Pancreas (tissue), 10 donors: ENCODE results near the gene AGXT2. TPM values are rescaled to one million over a fixed set of nuclear protein-coding genes. Genes with fewer than 3 reads are reported as not detected.

Experiments used
- ATAC-seq, 4 donors: fragments of 200-7000 bp; cut with Tn5 transposase; one replicate each; pipeline versions ENCODE4 v1.8.0 to v1.9.1; 2020; ENCODE audit warnings: mild to moderate bottlenecking in 4 of 4, moderate library complexity in 4 of 4
- DNase-seq, 6 donors: peaks; one replicate each; pipeline ENCODE4 v3.0.0-alpha.2; 2020
- FAIRE-seq: peaks from 2 replicates; lab custom pipeline; 2012; peaks lifted over from hg19 to GRCh38; lab: Jason Lieb, UNC
- H3K27ac ChIP-seq, 4 donors: fragments of 200-600 bp; sonication (generic); 1 replicate in 3 of 4; 2 replicates in 1 of 4; pipeline versions ENCODE4 v1.5.0 to v1.8.0; 2020
- H3K27me3 ChIP-seq, 4 donors: fragments of 200-600 bp; one replicate each; pipeline ENCODE4 v1.8.0; 2021
- H3K36me3 ChIP-seq, 3 donors: fragments of 200-600 bp; sonication (generic) in 1 of 3; one replicate each; pipeline versions ENCODE4 v1.5.0 to v1.8.0; 2020 to 2021
- H3K4me1 ChIP-seq, 3 donors: fragments of 200-600 bp; one replicate each; pipeline ENCODE4 v1.8.0; 2021
- H3K4me3 ChIP-seq, 4 donors: fragments of 200-600 bp; sonication (generic) in 2 of 4; one replicate each; pipeline versions ENCODE4 v1.5.0 to v1.8.0; 2020 to 2021
- H3K9me3 ChIP-seq, 4 donors: fragments of 200-600 bp; one replicate each; pipeline ENCODE4 v1.8.0; 2021
- WGBS, 2 donors: extraction: QIAGEN DNeasy Blood & Tissue Kit; methylation state at CpG; one replicate each; pipeline ENCODE4 v1.1.7; 2013; 5-methylcytosine and 5-hydroxymethylcytosine counted together
- intact Hi-C, 3 donors: fragments of 100-400 bp; cut with DNase I; formaldehyde crosslinking; loops; one replicate each; pipeline versions ENCODE4 v1.11.1 to v1.14.2; 2022
- polyA plus RNA-seq, 2 donors: library from polyadenylated mRNA; stranded (reverse); fragments of 200-250 nt; gene quantifications; one replicate each; pipeline ENCODE4 v1.2.3, GENCODE V29; 2013
- total RNA-seq, 6 donors: library from RNA; stranded (reverse); fragmentation: NEBNext Ultra II Directional in 4 of 6; extraction: Animal tissue kit (Norgen Biotek cat#: 25700) in 4 of 6; gene quantifications; one replicate each; pipeline versions ENCODE4 v1.2.1 to v1.2.4, GENCODE V29; 2021 to 2023
- TF ChIP-seq, protein P1 (sequence below), 4 donors: fragments of 200-600 bp; sonication (generic) in 3 of 4; IDR thresholded peaks; one replicate each; pipeline versions ENCODE4 v1.5.0 to v1.8.0; 2021; ENCODE audit warnings: antibody characterized with exemption in 4 of 4
- donor health status: healthy with polysubstance abuse.
- donor health status: DM: no; HTN: no; CAD: no; lungs with moderate emphysema.
- donor health status: DM: no; HTN: no; CAD: no.
- donor health status: control.
- donor health status: control.
- donor health status: Bipolar disorder and iron deficiency.
- donor health status: DM: yes; HTN: yes; CAD: no.
- donor health status: DM: no; HTN: no; CAD: no.
- donor health status: DM: no; HTN: no; CAD: no.
- donor health status: DM: yes; HTN: yes; CAD: no.

AGXT2 gene
- total and polyA plus RNA-seq, 8 donors, result not detected

- H3K4me1 ChIP-seq, result no peaks in the 10 kb centered on the region
- no peaks in the 10 kb centered on the region for H3K27me3 ChIP-seq
- DNase-seq (no peak), FAIRE-seq (no peak), ATAC-seq (no peak)
- no peaks in the 10 kb centered on the region for H3K9me3 ChIP-seq
- H3K27ac ChIP-seq, result no peak overlapping the region
- TF ChIP-seq, protein P1, sequence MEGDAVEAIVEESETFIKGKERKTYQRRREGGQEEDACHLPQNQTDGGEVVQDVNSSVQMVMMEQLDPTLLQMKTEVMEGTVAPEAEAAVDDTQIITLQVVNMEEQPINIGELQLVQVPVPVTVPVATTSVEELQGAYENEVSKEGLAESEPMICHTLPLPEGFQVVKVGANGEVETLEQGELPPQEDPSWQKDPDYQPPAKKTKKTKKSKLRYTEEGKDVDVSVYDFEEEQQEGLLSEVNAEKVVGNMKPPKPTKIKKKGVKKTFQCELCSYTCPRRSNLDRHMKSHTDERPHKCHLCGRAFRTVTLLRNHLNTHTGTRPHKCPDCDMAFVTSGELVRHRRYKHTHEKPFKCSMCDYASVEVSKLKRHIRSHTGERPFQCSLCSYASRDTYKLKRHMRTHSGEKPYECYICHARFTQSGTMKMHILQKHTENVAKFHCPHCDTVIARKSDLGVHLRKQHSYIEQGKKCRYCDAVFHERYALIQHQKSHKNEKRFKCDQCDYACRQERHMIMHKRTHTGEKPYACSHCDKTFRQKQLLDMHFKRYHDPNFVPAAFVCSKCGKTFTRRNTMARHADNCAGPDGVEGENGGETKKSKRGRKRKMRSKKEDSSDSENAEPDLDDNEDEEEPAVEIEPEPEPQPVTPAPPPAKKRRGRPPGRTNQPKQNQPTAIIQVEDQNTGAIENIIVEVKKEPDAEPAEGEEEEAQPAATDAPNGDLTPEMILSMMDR (IDR thresholded peaks at IDR 0.05), result no peak
- 92% methylated on average over 4 of the region's 4 CpGs for WGBS, 2 donors
- intact Hi-C loops, result no loop called here
- no peak overlapping the region for H3K4me3 ChIP-seq
- H3K36me3 ChIP-seq, result no peaks in the 10 kb centered on the region
Observed at GRCh38 chr5:34967540-34967939, 80.2 kb downstream of the AGXT2 start.

DNA sequence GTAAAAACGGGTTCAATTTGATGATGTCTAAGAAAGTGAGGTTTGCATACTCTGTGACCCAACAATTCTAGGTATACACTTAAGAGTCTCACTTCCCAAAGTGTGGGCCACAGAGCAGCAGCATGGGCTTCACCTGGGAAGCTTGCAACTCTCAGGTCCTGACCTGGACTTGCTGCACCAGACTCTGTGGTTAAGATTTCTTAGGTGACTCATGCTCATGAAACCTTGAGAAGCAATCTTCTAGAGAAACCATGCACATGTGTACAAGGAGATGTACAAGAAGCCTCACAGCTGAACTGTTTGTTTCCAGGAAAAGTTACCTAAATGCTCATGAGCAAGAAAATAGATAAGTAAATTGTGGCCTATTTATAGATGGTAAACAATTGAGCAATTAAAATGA lies 88.4 kb downstream of the AGXT2 start:
- Histone ChIP-seq H3K4me3 (no peak overlapping the region), H3K9me3 (no peaks in the 10 kb centered on the region), H3K27me3 (no peaks in the 10 kb centered on the region), H3K4me1 (no peaks in the 10 kb centered on the region), H3K27ac (no peak overlapping the region), H3K36me3 (peaks cover 0 to 11% (median 0%) of the 10 kb centered on the region in 3 donors)
- ATAC-seq (no peak), DNase-seq (no peak), FAIRE-seq (no peak)
- TF ChIP-seq, protein P1 (IDR thresholded peaks at IDR 0.05), result no peak
- WGBS, 2 donors, result 73 to 84% methylated on average over 1 of the region's 1 CpG
- intact Hi-C loops, result no loop called here

- no peak for FAIRE-seq
- peak in 3 of 4 donors; percentile 62 to 79 (median 67) for ATAC-seq
- H3K27me3 ChIP-seq, result no peaks in the 10 kb centered on the region
- intact Hi-C loops, result no loop called here
- TF ChIP-seq, protein P1 (IDR thresholded peaks at IDR 0.05), result peak in 2 of 4 donors; percentile 23 to 26
- no peak overlapping the region for H3K4me3 ChIP-seq
- no peak overlapping the region for H3K27ac ChIP-seq
- peaks cover 0 to 14% (median 0%) of the 10 kb centered on the region in 3 donors for H3K36me3 ChIP-seq
- no peaks in the 10 kb centered on the region for H3K4me1 ChIP-seq
- H3K9me3 ChIP-seq, result no peaks in the 10 kb centered on the region
- WGBS, 2 donors, result 53 to 57% methylated on average over 5 of the region's 5 CpGs
- peak in 1 of 6 donors; percentile 16 for DNase-seq
Observed at GRCh38 chr5:34957857-34958690, 89.7 kb downstream of the AGXT2 start.

DNA sequence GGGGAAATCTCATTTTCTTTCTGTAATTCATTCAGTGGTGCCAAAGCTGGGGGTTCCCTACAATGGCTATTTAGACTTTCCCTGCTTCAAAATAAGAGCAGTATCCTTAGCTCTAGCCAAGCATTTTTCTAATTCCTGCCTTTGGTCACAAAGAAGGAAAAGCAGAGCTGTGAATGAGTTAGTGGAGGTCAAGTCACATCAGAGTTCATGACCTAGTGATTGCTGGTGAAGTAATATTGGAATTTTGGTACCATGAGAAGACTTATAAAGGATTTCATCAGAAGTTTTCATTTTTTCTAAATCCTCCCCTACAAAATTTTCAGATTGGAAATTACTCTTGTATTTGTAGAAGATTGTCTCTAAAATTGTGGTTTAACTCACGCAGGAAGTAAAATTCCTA lies 90.4 kb downstream of the AGXT2 start:
- DNase-seq, result no peak
- intact Hi-C loops, result no loop called here
- Histone ChIP-seq H3K9me3 (no peaks in the 10 kb centered on the region), H3K4me1 (no peaks in the 10 kb centered on the region), H3K27ac (no peak overlapping the region), H3K27me3 (no peaks in the 10 kb centered on the region), H3K36me3 (peaks cover 0 to 19% (median 0%) of the 10 kb centered on the region in 3 donors), H3K4me3 (no peak overlapping the region)
- ATAC-seq, result no peak
- no peak for FAIRE-seq
- WGBS, 2 donors, result 96 to 97% methylated on average over 1 of the region's 1 CpG
- TF ChIP-seq, protein P1 (IDR thresholded peaks at IDR 0.05), result no peak

Other genes with a start within 250 kb of the AGXT2 start
- under 1 TPM; 0.06 to 0.58 (median 0.19) TPM for gene TTC23L, start 208.8 kb downstream of the AGXT2 start, total RNA-seq
- under 1 TPM; 0.04 to 0.66 TPM for gene TTC23L, start 208.8 kb downstream of the AGXT2 start, polyA plus RNA-seq
- 1 to 10 TPM; 4.1 to 7.1 (median 5.8) TPM for gene RAD1, start 132.4 kb downstream of the AGXT2 start, total RNA-seq
- gene RAD1, start 132.4 kb downstream of the AGXT2 start, polyA plus RNA-seq, result 10 to 100 TPM in 1 of 2 donors, 1 to 10 TPM in 1; 3.5 to 10.1 TPM
- 10 to 100 TPM in 2 of 6 donors, 1 to 10 TPM in 4; 4.3 to 11.3 (median 9.0) TPM for gene BRIX1, start 132.2 kb downstream of the AGXT2 start, total RNA-seq
- gene BRIX1, start 132.2 kb downstream of the AGXT2 start, polyA plus RNA-seq, result 10 to 100 TPM in 1 of 2 donors, 1 to 10 TPM in 1; 8.0 to 15.9 TPM
- 10 to 100 TPM; 17.5 to 25.1 (median 21.8) TPM for gene DNAJC21, start 118.4 kb downstream of the AGXT2 start, total RNA-seq
- 10 to 100 TPM; 11.6 to 17.8 TPM for gene DNAJC21, start 118.4 kb downstream of the AGXT2 start, polyA plus RNA-seq
- 10 to 100 TPM in 3 of 6 donors, 1 to 10 TPM in 3; 6.2 to 16.6 (median 11.1) TPM for gene PRLR, start 182.5 kb upstream of the AGXT2 start, total RNA-seq
- 1 to 10 TPM in 1 of 2 donors, under 1 TPM in 1; 0.61 to 1.5 TPM for gene PRLR, start 182.5 kb upstream of the AGXT2 start, polyA plus RNA-seq